HT-29 (cell line): ENCODE measurements around the gene ETS2. TPM values are rescaled to one million over a fixed set of nuclear protein-coding genes. Genes with fewer than 3 reads are reported as not detected.

Experiments used
- DNase-seq: peaks from one replicate; pipeline ENCODE4 v3.0.0-alpha.2; 2015; ENCODE audit warnings: low spot score
- total RNA-seq: library from RNA; depleted of rRNA; stranded (reverse); fragments of >200 nt; shearing (Covaris generic); gene quantifications from 2 replicates; pipeline ENCODE4 v1.2.3, GENCODE V29; 2014; rRNA removed

The ETS2 gene
- total RNA-seq = 171 and 172 TPM in 2 replicates

- DNase-seq = peak; percentile 90
These were observed at the start of gene ETS2 for GRCh38 chr21:38805328-38806152. Gene ETS2 (plus strand): TSS chr21:38805929. CDS start chr21:38810035, 4,106 bp downstream.

- no peak for DNase-seq
These were observed 49.0 kb upstream of the ETS2 start for GRCh38 chr21:38756746-38757145.

- no peak for DNase-seq
These were observed 47.1 kb upstream of the ETS2 start for GRCh38 chr21:38758501-38759214.

- no peak for DNase-seq
These were observed 46.3 kb upstream of the ETS2 start for GRCh38 chr21:38759413-38759812.

- DNase-seq = no peak
These were observed 45.5 kb upstream of the ETS2 start for GRCh38 chr21:38760017-38760761.

GRCh38 chr21:38760762-38761155 is 45.0 kb upstream of the ETS2 start:
- DNase-seq = no peak

- DNase-seq = no peak
These were observed 44.2 kb upstream of the ETS2 start for GRCh38 chr21:38761531-38761930.

GRCh38 chr21:38765056-38765455 is 40.7 kb upstream of the ETS2 start:
- no peak for DNase-seq

- DNase-seq = no peak
These were observed 38.6 kb upstream of the ETS2 start for GRCh38 chr21:38766987-38767722.

GRCh38 chr21:38768471-38769063 is 37.2 kb upstream of the ETS2 start:
- no peak for DNase-seq

GRCh38 chr21:38769191-38769780 is 36.4 kb upstream of the ETS2 start:
- DNase-seq = no peak

GRCh38 chr21:38770660-38771059 is 35.1 kb upstream of the ETS2 start:
- peak; percentile 31 for DNase-seq

GRCh38 chr21:38771536-38771935 is 34.2 kb upstream of the ETS2 start:
- DNase-seq = no peak

GRCh38 chr21:38772646-38773045 is 33.1 kb upstream of the ETS2 start:
- no peak for DNase-seq

- peak; percentile 36 for DNase-seq
These were observed 32.3 kb upstream of the ETS2 start for GRCh38 chr21:38773099-38774061.

- DNase-seq = no peak
These were observed 31.6 kb upstream of the ETS2 start for GRCh38 chr21:38774152-38774551.

GRCh38 chr21:38774586-38775285 is 31.0 kb upstream of the ETS2 start:
- DNase-seq = no peak

- no peak for DNase-seq
These were observed 30.0 kb upstream of the ETS2 start for GRCh38 chr21:38775733-38776132.

GRCh38 chr21:38777015-38777414 is 28.7 kb upstream of the ETS2 start:
- no peak for DNase-seq
